HG03342 (cell line): ENCODE data around the gene MRS2.
"Not testable (repeated sequence)": the region's sequence is repeated elsewhere in the genome, so short reads cannot be mapped to it uniquely, and the experiment has no call there.

Experiments used
- ATAC-seq: cut with Tn5 transposase; IDR thresholded peaks from one replicate; pipeline ENCODE4 v1.9.1; 2021; ENCODE audit warnings: mild to moderate bottlenecking, moderate library complexity; ENCODE audit not compliant: unreplicated experiment

The MRS2 gene

DNA sequence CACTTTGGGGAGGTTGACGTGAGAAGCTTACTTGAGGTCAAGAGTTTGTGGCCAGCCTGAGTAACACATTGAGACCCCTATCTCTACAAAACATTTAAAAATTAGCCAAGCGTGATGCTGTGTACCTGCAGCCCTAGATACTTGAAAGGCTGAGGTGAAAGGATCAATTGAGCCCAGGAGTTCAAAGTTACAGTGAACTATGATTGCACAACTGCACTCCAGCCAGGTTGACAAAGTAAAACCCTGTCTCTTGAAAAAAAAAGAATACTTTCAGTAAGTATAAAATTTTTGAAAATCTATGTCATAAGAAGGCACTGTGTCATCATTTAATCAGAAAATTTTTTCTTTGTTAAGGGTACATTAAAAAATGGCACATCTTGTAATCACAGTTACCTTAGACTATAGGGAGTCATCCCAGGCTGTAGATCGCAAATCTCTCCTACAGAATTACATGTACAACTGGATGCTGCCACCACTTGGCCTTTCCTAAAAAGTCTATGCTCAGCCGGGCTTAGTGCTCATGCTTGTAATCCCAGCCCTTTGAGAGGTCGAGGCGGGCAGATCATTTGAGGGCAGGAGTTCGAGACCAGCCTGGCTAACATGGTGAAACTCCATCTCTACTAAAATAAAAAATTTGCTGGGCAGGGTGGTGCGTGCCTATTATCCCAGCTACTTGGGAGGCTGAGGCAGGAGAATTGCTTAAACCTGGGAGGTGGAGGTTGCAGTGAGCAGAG lies 17.0 kb upstream of the MRS2 start:
- ATAC-seq: no peak

DNA sequence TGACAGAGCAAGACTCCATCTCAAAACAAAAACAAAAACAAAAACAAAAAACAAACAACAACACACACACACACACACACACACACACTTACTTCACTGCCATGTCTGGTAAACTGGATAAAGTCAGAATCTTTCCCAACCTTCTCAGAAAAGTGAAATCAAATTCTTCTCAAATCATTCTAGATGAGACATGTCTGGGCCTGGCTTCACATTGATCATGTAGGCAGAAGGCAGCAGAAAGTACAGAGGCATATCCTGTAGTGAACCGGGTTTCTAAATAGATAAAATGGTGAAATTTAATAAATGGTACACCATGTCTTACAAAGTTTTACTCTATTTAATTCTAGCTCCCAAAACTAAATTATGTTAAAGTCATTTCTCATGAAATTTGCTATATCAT lies 14.9 kb upstream of the MRS2 start:
- no peak for ATAC-seq

DNA sequence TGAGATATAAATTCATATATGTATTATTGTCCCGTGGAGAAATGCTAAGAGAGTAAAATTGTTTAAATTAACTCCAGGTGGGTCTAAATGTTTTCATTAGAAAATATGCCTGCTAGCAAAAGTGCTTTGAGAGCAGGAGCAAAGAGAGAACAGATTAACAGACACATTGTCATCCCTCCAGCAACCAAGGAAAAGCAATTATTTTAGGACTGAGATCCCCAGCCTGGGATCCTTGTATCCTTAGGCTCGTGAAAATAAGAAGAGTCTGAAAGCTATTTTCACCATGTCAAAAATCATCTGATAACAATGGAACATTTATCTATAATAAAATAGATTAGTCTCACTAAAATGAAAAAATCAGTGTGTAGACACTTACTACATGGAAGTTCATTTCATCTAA lies 11.5 kb upstream of the MRS2 start:
- ATAC-seq: no peak

DNA sequence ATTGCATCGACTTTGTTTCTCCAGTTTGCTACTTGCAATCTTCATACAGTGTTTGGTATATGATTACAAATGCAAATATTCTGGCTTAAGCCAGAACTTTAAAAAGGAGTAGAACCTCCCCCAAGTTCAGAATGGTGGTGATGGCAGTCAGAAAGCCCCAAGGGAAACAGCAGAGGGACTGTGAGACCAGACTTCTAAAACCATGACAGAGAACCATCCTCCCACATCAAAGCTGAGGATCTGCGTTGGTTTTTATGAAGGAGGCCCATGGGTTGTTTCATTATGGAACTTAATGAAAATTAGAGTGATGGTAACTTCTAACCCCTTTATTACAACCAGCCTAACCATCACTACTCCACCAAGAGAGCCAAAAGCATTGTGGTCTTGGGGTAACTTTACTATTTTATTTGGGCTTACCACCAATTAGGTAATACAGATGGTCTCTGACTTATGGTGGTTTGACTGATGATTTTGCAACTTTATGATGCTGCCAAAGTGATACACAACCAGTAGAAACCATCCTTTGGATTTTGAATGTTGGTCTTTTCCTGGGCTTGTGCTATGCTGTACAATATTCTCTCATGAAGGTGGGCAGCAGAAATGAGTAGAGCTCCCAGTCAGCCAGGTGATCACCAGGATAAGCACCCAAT lies 10.9 kb upstream of the MRS2 start:
- peak; percentile 90 for ATAC-seq

DNA sequence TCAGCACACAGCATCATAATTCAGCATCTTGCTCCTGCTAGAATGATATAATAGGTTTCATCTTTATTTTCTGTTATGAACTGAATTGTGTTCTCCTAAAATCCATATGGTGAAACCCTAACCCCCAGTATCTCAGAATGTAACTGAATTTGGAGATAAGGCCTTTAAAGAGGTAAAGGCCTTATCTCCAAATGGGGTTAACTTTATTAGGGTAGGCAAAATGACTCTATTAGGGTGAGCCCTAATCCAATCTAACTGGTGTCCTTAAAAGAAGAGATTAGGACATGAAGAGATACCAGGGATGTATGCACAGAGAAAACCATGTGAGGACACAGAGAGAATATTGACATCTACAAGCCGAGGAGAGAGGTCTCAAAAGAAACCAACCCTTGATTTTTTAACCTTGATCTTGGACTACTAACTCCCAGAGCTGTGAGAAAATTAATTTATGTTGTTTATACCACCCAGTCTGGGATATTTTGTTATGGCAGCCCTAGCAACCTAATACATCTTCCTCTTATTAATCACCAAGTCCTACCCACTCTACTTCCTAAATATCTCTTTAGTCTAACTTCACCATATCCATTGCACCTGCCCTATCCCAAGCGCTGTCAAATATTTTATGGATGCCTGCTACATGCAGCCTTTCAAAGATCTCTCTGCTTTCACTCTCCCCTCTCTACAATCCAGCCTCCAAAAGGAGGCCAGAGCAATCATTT lies 8.5 kb upstream of the MRS2 start:
- ATAC-seq: no peak

GRCh38 chr6:24394780-24395437 lies 7.8 kb upstream of the MRS2 start:
- ATAC-seq: no peak

- ATAC-seq: no peak
These were observed 5.9 kb upstream of the MRS2 start for GRCh38 chr6:24396824-24397223.

- no peak for ATAC-seq
These were observed 5.1 kb upstream of the MRS2 start for GRCh38 chr6:24397631-24398030.

- ATAC-seq: not testable (repeated sequence)
These were observed 2.4 kb upstream of the MRS2 start for GRCh38 chr6:24400045-24401039.

DNA sequence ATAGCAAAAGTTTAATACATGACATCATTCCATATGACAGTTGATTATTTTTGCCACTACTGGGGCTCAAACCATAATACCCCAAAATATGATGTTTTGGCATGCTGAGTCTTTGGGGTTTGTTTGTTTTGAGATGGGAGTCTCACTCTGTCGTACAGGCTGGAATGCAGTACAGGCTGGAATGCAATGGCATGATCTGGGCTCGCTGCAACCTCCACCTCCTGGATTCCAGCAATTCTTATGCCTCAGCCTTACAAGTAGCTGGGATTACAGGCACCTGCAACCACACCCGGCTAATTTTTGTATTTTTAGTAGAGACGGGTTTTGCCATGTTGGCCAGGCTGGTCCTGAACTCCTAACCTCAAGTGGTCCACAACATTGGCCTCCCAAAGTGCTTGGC lies 1.3 kb upstream of the MRS2 start:
- no peak for ATAC-seq

DNA sequence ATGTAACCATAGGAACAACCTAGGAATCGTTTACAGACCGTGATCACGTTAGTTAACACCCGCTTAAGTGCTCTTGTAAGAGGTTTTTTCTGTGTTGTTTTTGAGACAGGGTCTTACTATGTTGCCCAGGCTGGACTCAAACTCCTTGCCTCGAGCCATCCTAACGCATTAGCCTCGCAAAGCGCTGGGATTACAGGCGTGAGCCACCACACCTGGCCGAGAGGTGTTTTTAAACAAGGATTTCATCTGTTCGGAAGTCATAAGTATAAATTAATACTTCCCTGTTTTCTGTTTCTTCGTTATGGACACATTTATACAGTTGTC lies 727 bp downstream of the MRS2 start:
- no peak for ATAC-seq

DNA sequence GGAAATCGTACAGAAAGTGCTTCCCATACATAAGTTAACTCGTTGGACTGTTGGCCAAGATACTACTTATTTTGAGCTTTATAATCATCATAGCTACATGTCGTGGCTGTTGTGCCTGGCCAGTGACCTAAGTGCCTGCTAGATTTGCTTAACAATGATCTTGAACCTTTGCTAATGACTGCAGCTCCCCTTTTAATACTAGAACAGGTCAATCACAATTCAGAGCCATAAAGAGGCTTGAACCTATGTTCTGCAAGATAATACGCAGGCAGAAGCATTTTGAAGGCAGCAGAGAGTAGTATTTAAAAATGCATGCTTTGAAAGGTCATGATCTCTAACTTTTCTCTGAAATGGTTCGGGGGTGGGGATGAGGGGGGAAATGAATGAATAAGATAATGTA lies 2.5 kb downstream of the MRS2 start:
- ATAC-seq: no peak

GRCh38 chr6:24408719-24409410 lies 6.1 kb downstream of the MRS2 start:
- peak; percentile 88 for ATAC-seq

DNA sequence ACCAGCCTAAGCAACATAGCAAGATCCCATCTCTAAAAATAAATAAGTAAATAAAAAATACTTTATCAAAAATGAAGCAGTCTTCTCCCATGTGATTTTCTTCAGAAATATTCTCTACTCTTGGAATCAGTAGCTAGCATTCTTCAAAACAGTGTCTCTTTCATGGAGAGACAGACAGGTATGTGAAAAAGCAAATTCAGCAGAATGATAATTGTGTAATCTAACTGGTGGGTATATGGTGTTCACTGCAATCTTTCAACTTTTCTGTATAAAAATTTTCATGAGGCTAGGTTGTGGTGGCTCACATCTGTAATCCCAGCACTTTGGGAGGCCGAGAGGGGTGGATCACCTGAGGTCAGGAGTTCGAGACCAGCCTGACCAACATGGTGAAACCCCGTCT lies 7.9 kb downstream of the MRS2 start:
- no peak for ATAC-seq

DNA sequence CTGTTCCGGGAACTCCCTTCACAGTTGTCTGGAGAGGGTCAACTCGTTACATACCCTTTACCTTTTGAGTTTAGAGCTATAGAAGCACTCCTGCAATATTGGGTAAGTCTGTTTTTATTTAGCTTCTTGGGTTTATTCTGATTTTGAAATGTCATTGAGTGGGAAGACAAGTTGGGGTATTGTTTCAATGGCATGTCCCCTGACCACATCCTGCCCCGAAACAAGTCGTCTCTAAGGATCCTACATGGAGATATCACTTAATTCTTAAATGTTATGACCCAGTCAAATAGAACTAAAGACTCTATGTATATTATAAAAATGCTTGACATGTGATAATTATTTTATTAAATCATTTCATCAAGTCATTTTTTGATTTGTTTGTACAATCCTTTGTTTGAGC lies 9.6 kb downstream of the MRS2 start:
- no peak for ATAC-seq

GRCh38 chr6:24414531-24414930 lies 11.8 kb downstream of the MRS2 start:
- ATAC-seq: not testable (repeated sequence)

- ATAC-seq: peak; percentile 58
These were observed 13.0 kb downstream of the MRS2 start for GRCh38 chr6:24415753-24416152.

- ATAC-seq: no peak
These were observed 16.8 kb downstream of the MRS2 start for GRCh38 chr6:24419526-24419925.

GRCh38 chr6:24425091-24425490 lies 22.4 kb downstream of the MRS2 start:
- ATAC-seq: no peak
